HepG2 (cell line): ENCODE measurements around the gene PRR12. TPM values are rescaled to one million over a fixed set of nuclear protein-coding genes. Genes with fewer than 3 reads are reported as not detected.

Source experiments
- E2F5 ChIP-seq: sonication (generic); formaldehyde crosslinking; conservative IDR thresholded peaks from 2 replicates; pipeline ENCODE4 v1.4.0; 2020; ENCODE audit warnings: missing genetic modification reagents
- HNRNPH1 ChIP-seq: fragments of 200-400 bp; formaldehyde crosslinking; optimal IDR thresholded peaks from 2 replicates; pipeline ENCODE3; 2017; ENCODE audit warnings: mild to moderate bottlenecking, low read depth, low read length
- HOXA9 ChIP-seq: sonication (generic); formaldehyde crosslinking; IDR thresholded peaks from 2 replicates; pipeline ENCODE4 v1.8.1; 2022; ENCODE audit warnings: missing genetic modification reagents, mild to moderate bottlenecking, moderate library complexity, borderline replicate concordance
- KLF15 ChIP-seq: sonication (generic); formaldehyde crosslinking; IDR thresholded peaks from 2 replicates; pipeline ENCODE4 v1.8.1; 2023; ENCODE audit warnings: borderline replicate concordance, mild to moderate bottlenecking, inconsistent platforms, missing genetic modification reagents, mixed read lengths
- MAZ ChIP-seq, 2 experiments: sonication (generic) in 1 of 2; formaldehyde crosslinking in 1 of 2; IDR thresholded peaks; 2 replicates each; pipeline versions ENCODE4 v1.5.0 to v1.6.1; 2012 to 2020; ENCODE audit warnings: low read depth in 2 of 2, mild to moderate bottlenecking in 2 of 2, borderline replicate concordance in 1 of 2, improper control_type of control experiment in 1 of 2, low read length in 1 of 2, missing genetic modification reagents in 1 of 2, moderate library complexity in 1 of 2
- PHF5A ChIP-seq: IDR thresholded peaks from one replicate; pipeline ENCODE4 v1.6.1; 2018; ENCODE audit warnings: low read depth, missing genetic modification reagents; ENCODE audit not compliant: unreplicated experiment
- PLRG1 ChIP-seq: fragments of 450-650 bp; conservative IDR thresholded peaks from 2 replicates; pipeline ENCODE4 v1.6.1; 2016
- PLSCR1 ChIP-seq: sonication (generic); formaldehyde crosslinking; IDR thresholded peaks from 2 replicates; pipeline ENCODE4 v1.5.0; 2020; ENCODE audit warnings: missing genetic modification reagents, mild to moderate bottlenecking, borderline replicate concordance
- SMAD1 ChIP-seq: sonication (generic); formaldehyde crosslinking; IDR thresholded peaks from 2 replicates; pipeline ENCODE4 v1.4.0; 2020; ENCODE audit warnings: missing genetic modification reagents, low read depth, mild to moderate bottlenecking, borderline replicate concordance
- SNAPC2 ChIP-seq: sonication (generic); formaldehyde crosslinking; IDR thresholded peaks from 2 replicates; pipeline ENCODE4 v1.8.1; 2022; ENCODE audit warnings: mild to moderate bottlenecking, missing genetic modification reagents
- SNAPC4 ChIP-seq: sonication (generic); formaldehyde crosslinking; IDR thresholded peaks from 2 replicates; pipeline ENCODE4 v1.4.0; 2020; ENCODE audit warnings: mild to moderate bottlenecking, missing genetic modification reagents
- TBX2 ChIP-seq: sonication (generic); formaldehyde crosslinking; IDR thresholded peaks from 2 replicates; pipeline ENCODE4 v1.5.0; 2020; ENCODE audit warnings: missing genetic modification reagents, mild to moderate bottlenecking, borderline replicate concordance
- THAP8 ChIP-seq: sonication (generic); formaldehyde crosslinking; IDR thresholded peaks from 2 replicates; pipeline ENCODE4 v1.5.1; 2020; ENCODE audit warnings: missing genetic modification reagents, mild to moderate bottlenecking, borderline replicate concordance
- ZBTB14 ChIP-seq: sonication (generic); formaldehyde crosslinking; IDR thresholded peaks from 2 replicates; pipeline ENCODE4 v1.4.0; 2020; ENCODE audit warnings: missing genetic modification reagents
- ZFY ChIP-seq: sonication (generic); formaldehyde crosslinking; IDR thresholded peaks from 2 replicates; pipeline ENCODE4 v1.4.0; 2020; ENCODE audit warnings: missing genetic modification reagents
- ZNF335 ChIP-seq: sonication (generic); formaldehyde crosslinking; IDR thresholded peaks from 2 replicates; pipeline ENCODE4 v1.4.0; 2020; ENCODE audit warnings: missing genetic modification reagents
- ZNF737 ChIP-seq: sonication (generic); formaldehyde crosslinking; IDR thresholded peaks from 2 replicates; pipeline ENCODE4 v1.5.0; 2020; ENCODE audit warnings: missing genetic modification reagents, mild to moderate bottlenecking, borderline replicate concordance
- ZNF777 ChIP-seq: sonication (generic); formaldehyde crosslinking; IDR thresholded peaks from 2 replicates; pipeline ENCODE4 v1.4.0; 2020; ENCODE audit warnings: missing genetic modification reagents
- polyA plus RNA-seq, 8 experiments: library from polyadenylated mRNA; depleted of rRNA in 3 of 8; stranded (reverse) in 7 of 8; unstranded in 1 of 8; fragments of >200 nt; fragmentation: Illumina TruSeq in 4 of 8; extraction: Trizol in 4 of 8; gene quantifications; 2 replicates each; pipeline versions ENCODE4 v1.2.1 to v1.2.3, GENCODE V29; 2011 to 2016; ENCODE audit warnings: low read depth in 4 of 8, missing spikeins in 1 of 8, mixed read lengths in 1 of 8; ENCODE audit not compliant: insufficient read depth in 1 of 8
- total RNA-seq, 5 experiments: library from RNA; depleted of rRNA; stranded (reverse); fragments of >200 nt; fragmentation: Illumina TruSeq; extraction: Trizol; gene quantifications; 2 replicates each; pipeline ENCODE4 v1.2.3, GENCODE V29; 2016; ENCODE audit warnings: low read depth in 1 of 5

The PRR12 gene
- total and polyA plus RNA-seq, 2 of the 13 experiments (the other 11 are each of a cell fraction or from before 2014, with no cell fraction given): 0.62 to 1.5 TPM

- no peak for TF ChIP-seq HNRNPH1
- TF ChIP-seq ZFY (CRISPR knock-in tag): peak; percentile 45; the same call in 1 of the 2 replicates
- no peak for TF ChIP-seq HOXA9 (CRISPR knock-in tag)
- TF ChIP-seq SMAD1: peak; percentile 86; the same call in 1 of the 2 replicates
- no peak for TF ChIP-seq PLSCR1
- TF ChIP-seq E2F5: no peak
- TF ChIP-seq ZNF777 (CRISPR knock-in tag): 0 out of 2 replicates have a peak, but pooled peaks have one; percentile 17
- peak; percentile 74 for TF ChIP-seq TBX2 (CRISPR knock-in tag)
- no peak for TF ChIP-seq THAP8 (CRISPR knock-in tag)
- TF ChIP-seq ZNF335: no peak
- TF ChIP-seq ZBTB14 (CRISPR knock-in tag): no peak
- no peak for TF ChIP-seq PLRG1
- no peak for TF ChIP-seq ZNF737
- TF ChIP-seq PHF5A (CRISPR knock-in tag): no peak
- TF ChIP-seq KLF15 (CRISPR knock-in tag): no peak
- peak; percentile 69; the same call in 1 of the 2 replicates for TF ChIP-seq SNAPC4
- no peak for TF ChIP-seq SNAPC2 (CRISPR knock-in tag)
- peak; percentile 88; the same call in 1 of the 2 replicates for TF ChIP-seq MAZ (IDR thresholded peaks at IDR 0.05; ENCODE audit: borderline replicate concordance, low read depth, low read length)
- peak; percentile 82 for TF ChIP-seq MAZ (CRISPR knock-in tag; IDR thresholded peaks at IDR 0.05; ENCODE audit: low read depth)
These were observed 81.3 kb downstream of the PRR12 start (continued) for GRCh38 chr19:49672131-49672919.
